NCI-H345 treated with DMSO at 0.1 percent for 48 hours (cell line): ENCODE results near the gene DHRSX.
"Not testable (repeated sequence)": the region's sequence is repeated elsewhere in the genome, so short reads cannot be mapped to it uniquely, and the experiment has no call there.

Source experiments
- DNase-seq: peaks from one replicate; lab custom pipeline; 2025; ENCODE audit not compliant: unreplicated experiment; lab: John Stamatoyannopoulos, UW

The DHRSX gene

DNA sequence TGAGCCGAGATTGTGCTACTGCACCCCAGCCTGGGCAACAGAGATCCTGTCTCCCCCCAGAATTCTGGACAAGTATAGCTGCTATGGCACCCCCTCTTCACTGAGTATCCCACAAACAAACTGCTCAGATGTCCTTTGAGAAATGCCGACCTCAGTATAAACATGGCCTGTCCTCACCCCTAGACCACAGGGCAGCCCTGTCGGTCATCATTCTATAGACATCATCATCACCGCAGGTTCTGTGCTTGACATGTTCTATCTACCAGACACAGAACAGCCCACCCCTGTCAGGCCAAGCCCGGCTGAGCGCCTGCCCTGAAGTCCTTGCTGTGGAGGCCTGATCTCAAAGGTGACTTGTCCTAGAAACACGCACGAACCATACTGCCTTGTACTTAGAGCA lies 232.9 kb downstream of the DHRSX start:
- DNase-seq = no peak

DNA sequence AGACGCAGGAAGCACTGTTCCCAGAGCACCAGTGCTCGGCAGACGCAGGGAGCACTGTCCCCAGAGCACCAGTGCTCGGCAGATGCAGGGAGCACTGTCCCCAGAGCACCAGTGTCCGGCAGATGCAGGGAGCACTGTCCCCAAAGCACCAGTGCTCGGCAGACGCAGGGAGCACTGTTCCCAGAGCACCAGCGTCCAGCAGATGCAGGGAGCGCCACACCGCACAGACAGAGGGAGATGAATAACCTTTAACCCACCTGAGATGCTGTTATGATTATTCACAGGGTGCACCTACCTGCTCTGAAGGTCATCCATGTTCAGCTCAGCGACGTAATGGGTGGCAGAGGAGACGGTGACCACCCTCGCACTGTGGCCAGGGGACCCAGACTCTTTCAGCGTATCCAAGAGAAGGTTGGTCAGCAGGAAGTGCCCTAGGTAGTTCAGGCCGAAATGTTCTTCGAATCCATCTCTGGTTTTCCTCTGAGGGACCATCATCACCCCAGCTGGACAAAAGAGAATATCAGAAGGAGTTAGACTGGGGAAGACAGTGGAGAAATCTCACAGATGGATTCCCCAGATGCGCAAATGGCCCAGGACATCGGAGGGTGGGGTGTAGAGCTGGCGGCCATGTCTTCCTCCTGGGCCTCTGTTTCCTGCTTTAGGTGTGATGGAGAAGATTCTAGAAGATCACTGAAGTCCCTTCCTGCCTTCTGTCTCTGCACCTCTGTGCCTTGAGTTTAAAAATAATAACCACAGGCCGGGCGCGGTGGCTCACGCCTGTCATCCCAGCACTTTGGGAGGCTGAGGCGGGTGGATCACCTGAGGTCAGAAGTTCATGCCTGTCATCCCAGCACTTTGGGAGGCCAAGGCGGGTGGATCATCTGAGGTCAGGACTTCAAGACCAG lies 234.1 kb downstream of the DHRSX start:
- no peak for DNase-seq

DNA sequence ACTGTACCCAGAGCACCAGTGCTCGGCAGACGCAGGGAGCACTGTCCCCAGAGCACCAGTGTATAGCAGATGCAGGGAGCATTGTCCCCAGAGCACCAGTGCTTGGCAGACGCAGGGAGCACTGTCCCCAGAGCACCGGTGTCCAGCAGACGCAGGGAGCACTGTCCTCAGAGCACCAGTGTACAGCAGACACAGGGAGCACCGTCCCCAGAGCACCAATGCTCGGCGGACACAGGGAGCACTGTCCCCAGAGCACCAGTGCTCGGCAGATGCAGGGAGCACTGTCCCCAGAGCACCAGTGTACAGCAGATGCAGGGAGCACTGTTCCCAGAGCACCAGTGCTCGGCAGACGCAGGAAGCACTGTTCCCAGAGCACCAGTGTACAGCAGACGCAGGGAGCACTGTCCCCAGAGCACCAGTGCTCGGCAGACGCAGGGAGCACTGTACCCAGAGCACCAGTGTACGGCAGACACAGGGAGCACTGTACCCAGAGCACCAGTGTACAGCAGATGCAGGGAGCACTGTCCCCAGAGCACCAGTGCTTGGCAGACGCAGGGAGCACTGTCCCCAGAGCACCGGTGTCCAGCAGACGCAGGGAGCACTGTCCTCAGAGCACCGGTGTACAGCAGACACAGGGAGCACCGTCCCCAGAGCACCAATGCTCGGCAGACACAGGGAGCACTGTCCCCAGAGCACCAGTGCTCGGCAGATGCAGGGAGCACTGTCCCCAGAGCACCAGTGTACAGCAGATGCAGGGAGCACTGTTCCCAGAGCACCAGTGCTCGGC lies 234.9 kb downstream of the DHRSX start:
- DNase-seq = not testable (repeated sequence)

DNA sequence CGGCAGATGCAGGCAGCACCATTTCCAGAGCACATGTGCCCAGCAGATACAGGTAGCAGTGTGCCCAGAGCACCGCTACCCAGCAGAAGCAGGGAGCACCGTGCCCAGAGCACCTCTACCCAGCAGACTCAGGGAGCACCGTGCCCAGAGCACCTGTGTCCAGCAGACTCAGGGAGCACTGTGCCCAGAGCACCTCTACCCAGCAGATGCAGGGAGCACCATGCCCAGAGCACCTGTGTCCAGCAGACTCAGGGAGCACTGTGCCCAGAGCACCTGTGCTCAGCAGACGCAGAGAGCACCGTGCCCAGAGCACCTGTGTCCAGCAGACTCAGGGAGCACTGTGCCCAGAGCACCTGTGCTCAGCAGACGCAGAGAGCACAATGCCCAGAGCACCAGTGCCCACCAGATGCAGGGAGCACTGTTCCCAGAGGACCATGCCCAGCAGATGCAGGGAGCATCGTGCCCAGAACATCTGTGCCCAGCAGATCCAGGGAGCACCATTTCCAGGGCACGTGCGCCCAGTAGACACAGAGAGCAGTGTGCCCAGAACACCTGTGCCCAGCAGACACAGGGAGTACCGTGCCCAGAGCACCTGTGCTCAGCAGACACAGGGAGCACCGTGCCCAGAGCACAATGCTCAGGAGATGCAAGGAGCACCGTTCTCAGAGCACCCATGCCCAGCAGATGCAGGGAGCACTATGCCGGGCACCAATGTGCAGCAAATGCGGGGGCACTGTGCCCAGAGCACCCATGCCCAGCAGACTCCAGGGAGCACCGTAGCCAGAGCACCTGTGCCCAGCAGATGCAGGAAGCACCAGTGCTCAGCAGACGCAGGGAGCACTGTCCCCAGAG lies 236.4 kb downstream of the DHRSX start:
- DNase-seq = no peak

DNA sequence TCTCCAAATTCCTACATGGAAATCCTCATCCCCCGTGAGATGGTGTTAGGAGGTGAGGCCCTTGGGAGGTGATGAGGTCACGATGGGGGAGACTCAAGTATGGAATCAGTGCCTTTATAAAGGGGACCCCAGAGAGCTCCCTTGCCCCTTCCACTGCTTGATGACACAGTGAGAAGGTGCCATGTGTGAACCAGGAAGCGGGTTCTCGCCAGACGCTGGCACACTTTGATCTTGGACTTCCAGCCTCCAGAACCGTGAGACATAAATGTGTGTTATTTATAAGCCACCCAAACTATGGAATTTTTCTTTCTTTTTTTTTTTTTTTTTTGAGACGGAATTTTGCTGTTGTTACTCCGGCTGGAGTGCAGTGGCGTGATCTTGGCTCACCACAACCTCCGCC lies 237.6 kb downstream of the DHRSX start:
- DNase-seq = no peak

DNA sequence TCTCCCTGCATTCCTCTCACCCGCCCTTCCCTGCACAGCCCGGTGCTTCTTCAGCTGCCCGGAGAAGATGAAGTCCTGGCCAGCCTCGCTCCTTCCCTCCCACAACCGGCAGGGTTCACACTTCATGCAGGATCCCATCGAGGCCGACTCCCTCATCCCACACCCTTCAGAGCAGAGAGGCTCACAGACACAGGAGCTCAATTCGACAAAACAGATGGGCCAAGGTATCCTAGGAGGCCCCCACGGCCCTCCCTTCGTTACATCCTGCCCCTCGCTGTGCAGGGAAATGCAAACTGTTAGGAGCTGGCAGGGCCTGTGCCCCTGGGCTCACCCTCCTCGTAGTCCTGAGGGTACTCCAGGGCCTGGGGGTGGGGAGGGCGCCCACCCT lies 238.1 kb downstream of the DHRSX start:
- DNase-seq = no peak

DNA sequence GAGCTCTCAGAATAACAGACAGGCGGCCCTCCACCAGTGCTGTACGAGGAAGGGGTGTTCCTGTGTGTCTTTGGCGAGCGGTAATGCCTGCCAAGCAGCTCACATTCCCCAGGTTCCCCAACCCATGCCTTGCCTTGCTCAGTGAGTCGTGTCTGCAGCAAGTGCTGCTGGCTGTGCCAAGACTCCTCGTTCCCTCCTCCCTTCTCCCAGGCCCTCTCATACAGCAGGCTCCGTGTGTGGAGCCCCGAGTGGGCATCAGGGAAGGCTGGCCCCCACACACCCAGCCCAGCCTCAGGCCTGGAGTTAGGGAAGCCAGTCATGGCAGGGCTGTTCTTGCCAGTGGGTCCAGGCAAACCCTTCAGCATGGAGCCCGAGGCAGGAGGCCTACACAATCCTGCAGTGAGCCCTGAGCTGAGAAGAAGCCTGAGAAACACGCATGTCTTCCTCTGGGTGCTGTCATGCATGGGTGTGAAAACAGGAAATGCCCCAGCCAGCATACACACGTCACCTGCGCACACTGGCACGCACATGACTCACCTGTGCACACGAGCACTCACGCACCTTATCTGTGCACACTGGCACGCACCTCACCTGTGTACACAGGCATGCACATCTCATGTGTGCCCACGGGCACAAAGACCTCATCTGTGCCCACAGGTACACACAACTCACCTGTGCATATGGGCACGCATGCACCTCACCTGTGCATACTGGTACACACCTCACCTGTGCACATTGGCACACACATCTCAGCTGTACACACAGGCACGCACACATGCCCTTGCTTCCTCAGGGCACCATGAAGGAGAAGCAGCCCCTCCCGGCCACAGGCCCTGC lies 238.7 kb downstream of the DHRSX start:
- no peak for DNase-seq

DNA sequence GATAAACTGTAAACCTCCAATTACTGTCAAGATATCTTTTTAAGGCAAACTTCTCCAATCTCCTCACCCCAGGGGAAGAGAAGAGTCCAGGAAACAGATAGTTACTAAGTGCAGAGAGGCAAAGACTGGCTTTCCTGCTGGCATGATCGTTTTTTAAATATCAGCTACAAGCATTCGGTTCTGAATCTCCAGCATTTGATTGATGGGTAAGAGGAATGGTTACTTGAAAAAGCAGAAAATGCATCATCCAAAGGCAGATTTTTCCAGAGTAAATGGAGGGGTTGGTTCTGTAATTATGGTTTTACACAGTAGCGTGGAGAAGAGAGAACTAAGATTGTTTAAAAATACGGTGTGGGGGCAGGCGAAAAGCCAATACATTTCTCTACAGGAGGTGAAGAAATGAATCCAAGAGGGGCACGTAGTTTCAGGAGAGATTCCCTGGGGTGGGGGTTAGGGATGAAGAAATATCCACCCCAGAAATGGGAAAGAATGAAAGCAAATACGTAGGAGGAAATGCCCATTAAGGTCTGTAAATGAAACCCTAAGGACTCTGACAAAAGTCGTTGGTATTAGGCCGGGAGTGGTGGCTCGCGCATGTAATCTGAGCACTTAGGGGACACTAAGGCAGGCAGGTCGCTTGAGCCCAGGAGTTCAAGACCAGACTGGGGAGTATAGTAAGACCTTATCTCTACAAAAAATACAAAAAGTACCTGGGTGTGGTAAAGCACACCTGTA lies 248.3 kb downstream of the DHRSX start:
- DNase-seq = no peak

DNA sequence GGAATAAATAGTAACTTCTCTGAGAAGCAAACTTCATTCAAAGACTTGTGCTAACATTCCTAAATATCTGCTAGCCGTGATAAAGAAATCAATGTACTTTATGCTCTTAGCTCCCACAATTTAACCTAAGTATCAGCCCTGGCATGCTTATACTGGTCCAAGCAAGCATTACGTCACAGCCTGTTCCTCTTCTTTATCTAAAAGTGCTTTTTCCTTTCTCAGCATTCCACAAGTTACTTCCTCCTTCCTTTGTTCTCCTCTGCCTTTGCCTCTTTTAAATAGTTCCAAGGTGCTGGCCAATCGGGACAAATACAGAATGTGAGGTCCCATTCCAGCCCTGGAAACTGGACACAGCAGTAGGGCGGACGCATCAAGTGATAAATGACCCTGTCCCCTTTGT lies 249.6 kb downstream of the DHRSX start:
- DNase-seq = no peak

DNA sequence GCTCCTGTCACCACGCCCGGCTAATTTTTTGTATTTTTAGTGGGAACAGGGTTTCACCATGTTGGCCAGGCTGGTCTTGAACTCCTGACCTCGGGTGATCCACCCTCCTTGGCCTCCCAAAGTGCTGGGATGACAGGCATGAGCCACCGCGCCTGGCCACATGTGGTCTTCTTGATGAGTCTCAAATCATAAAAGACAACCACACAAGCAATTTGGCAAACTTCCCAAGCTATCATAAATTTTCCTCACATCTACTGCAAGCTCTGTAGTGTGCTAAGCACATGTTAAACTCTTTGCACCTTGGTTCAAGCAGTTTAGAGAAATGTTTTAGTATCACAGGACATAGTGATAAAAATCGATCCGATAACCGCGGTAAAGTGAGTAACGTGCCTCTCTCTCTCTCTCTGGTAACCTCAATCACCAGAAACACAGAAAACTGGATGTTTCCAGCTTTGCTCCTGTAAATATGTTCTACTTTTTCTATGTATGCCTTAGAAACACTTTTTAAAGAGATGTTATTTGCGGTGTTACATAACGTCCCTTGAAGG lies 256.8 kb downstream of the DHRSX start:
- DNase-seq = no peak

DNA sequence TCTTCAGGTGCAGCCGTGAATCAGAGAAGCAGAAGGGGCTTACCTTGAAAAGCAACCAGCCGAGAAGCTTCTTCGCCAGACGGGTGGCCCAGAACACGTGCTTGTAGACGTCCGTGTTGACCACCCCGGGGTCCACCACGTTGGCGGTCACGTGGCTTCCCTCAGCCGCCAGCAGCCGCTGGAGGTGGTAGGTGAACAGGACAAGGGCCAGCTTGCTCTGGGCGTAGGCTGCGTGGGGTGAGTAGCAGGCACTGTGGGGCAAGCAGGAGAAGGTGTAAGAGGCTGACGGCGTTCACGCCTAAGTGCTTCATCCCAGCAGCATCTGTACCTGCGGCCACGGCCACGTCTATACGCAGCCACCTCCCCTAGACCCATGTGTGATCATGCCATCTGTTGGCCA lies 257.8 kb downstream of the DHRSX start:
- DNase-seq = no peak

DNA sequence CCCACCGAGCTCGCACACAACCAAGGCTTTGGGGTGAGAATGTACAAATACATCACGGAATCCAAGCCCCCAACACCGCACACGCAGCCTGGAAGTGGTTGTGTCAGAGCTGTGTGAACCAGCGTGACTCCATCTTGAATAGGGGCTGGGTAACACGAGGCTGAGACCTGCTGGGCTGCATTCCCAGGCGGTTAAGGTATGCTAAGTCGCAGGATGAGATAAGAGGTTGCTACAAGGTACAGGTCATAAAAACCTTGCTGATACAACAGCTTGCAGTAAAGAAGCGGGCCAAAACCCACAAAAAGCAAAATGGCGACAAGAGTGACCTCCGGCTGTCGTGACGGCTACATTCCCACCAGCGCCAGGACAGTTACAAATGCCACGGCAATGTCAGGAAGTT lies 258.4 kb downstream of the DHRSX start:
- DNase-seq = no peak

DNA sequence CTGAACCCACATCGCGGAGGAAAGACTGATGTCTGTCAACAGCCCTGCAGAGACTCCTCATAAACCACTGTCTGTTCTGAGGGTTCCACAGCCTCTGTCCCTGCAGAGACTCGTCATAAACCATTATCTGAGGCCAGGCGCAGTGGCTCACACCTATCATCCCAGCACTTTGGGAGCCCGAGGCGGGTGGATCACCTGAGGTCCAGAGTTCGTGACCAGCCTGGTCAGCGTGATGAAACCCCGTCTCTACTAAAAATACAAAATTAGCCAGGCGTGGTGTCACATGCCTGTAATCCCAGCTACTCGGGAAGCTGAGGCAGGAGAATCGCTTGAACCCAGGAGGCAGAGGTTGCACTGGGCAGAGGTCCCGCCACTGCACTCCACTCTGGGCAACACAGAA lies 259.3 kb downstream of the DHRSX start:
- DNase-seq = not testable (repeated sequence)

DNA sequence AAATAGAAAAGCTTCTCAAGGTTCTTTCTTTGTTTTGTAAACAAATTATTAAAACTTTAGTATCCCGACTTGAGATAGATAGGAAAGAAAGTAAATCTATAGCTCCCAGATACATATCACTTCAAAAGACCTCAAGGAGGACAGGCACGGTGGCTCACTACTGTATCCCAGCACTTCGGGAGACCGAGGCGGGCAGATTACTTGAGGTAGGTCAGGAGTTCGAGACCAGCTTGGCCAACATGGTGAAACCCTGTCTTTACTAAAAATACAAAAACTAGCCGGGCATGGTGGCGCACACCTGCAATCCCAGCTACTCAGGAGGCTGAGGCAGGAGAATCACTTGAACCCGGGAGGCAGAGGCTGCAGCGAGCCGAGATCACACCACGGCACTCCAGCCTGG lies 260.0 kb downstream of the DHRSX start:
- DNase-seq = not testable (repeated sequence)

DNA sequence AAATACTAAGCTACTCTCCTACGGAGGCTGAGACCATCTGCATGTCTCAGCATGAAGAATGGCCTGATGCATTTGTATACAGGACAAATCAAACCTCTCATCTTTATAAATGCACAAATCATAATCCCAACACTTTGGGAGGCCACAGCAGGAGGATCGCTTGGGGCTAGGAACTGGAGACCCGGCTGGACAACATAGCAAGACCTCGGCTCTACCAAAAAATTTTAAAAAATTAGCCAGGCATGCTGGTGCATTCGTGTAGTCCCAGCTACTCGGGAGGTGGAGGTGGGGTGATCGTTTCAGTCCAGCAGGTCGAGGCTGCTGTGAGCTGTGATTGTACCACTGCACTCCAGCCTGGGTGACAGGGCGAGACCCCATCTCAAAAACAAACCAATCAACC lies 262.8 kb downstream of the DHRSX start:
- no peak for DNase-seq

DNA sequence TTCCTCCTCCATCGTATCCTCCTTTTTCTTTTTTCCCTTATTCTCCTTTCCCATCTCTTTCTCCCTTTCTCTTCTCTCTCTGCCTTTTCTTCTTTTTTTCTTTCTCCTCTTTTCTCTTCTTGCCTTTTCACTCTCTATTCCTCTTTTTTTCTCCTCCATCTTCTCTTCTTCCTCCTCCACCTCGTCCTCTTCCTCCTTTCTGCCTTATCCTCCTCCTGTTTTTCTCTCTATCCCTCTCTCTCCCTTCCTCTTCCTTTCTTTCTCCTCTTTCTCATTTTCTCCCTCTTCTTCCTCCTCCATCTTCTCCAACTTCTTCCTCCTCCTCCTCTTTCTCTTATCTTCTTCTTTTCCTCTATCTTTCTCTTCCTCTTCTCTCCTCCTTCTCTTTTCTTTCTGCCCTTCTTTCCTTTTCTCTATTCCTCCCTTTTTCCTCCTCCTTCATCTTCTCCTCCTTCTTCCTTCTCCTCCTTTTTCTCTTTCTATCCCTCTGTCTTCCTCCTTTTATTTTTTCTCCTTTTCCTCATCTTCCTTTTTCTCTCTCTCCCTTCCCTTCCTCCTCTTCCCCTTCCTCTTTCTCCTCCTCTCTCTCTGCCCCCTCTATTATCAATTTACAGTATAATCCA lies 269.1 kb downstream of the DHRSX start:
- no peak for DNase-seq

DNA sequence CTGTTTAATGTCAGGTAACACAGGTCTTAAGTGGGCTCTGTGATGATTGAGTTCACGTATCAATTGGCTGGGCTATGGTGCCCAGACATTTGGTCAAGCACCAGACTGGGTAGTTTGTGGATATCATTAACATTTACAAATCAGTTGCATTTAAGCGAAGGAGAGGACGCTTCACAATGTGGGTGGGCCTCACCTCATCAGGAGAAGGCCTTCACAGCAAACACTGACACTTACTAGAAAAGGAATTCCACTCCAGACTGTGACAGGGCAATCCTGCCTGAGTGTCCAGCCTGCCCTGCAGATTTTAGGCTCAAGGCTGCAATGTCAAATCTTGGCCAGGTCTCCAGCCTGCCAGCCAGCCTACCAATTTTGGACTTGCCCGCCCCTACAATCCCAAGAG lies 270.3 kb downstream of the DHRSX start:
- no peak for DNase-seq

DNA sequence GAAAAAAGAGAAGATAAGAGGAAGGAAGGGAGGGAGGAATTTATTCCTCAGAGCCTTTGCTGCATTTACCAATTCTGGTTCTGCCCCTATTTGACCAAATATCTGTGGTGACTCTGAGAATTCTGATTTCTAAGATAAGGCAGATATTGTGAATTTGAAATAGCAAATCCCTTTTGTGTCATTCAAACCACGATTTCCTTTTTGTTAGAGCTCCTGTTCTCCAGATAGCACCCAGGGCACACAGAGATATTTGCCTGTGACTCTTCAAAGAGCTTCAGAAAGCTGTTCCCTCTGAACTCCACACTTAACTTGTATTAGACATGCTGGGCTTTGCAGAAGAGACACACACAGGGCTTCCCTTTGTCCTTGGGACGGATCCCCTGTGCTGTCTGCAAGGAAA lies 272.2 kb downstream of the DHRSX start:
- no peak for DNase-seq
